ENCODE data around the gene PPP1R14C.

PPP1R14C gene

GRCh38 chr6:150159757-150160156, 16.9 kb downstream of the PPP1R14C start:
- Mint-ChIP-seq H3K9me3 (no peaks in the 10 kb centered on the region), H3K36me3 (ENCODE audit: insufficient read depth) (no peaks in the 10 kb centered on the region)

GRCh38 chr6:150163970-150164369, 21.1 kb downstream of the PPP1R14C start:
- Mint-ChIP-seq H3K4me3 (no peak overlapping the region), H3K27ac (ENCODE audit: low read depth) (no peak overlapping the region), H3K27me3 (peaks cover 12% of the 10 kb centered on the region), H3K4me1 (peaks cover 11% of the 10 kb centered on the region), H3K36me3 (ENCODE audit: insufficient read depth) (no peaks in the 10 kb centered on the region), H3K9me3 (no peaks in the 10 kb centered on the region)
- no peak for ATAC-seq (replicated peaks; ENCODE audit: extremely low read depth, poor library complexity, severe bottlenecking)
- DNase-seq (ENCODE audit: low spot score in 2 of 2): no peak

More at GRCh38 chr6:150159757-150160156, 16.9 kb downstream of the PPP1R14C start:
- Mint-ChIP-seq H3K27ac (ENCODE audit: low read depth) (no peak overlapping the region), H3K27me3 (peaks cover 12% of the 10 kb centered on the region), H3K4me1 (peaks cover 24% of the 10 kb centered on the region), H3K4me3 (no peak overlapping the region)
- DNase-seq (ENCODE audit: low spot score in 2 of 2) (no peak), ATAC-seq (replicated peaks; ENCODE audit: extremely low read depth, poor library complexity, severe bottlenecking) (no peak)

- ATAC-seq (replicated peaks; ENCODE audit: extremely low read depth, poor library complexity, severe bottlenecking): no peak
- no peak overlapping the region for H3K27ac Mint-ChIP-seq (ENCODE audit: low read depth)
- no peaks in the 10 kb centered on the region for H3K9me3 Mint-ChIP-seq
- peaks cover 10% of the 10 kb centered on the region for H3K4me1 Mint-ChIP-seq
- no peak overlapping the region for H3K4me3 Mint-ChIP-seq
- H3K27me3 Mint-ChIP-seq: peaks cover 12% of the 10 kb centered on the region
- no peak for DNase-seq (ENCODE audit: low spot score in 2 of 2)
- no peaks in the 10 kb centered on the region for H3K36me3 Mint-ChIP-seq (ENCODE audit: insufficient read depth)
Measured at GRCh38 chr6:150165020-150165702, 22.3 kb downstream of the PPP1R14C start.

GRCh38 chr6:150167479-150167873, 24.6 kb downstream of the PPP1R14C start:
- DNase-seq (ENCODE audit: low spot score in 2 of 2): no peak

GRCh38 chr6:150169181-150169580, 26.3 kb downstream of the PPP1R14C start:
- Mint-ChIP-seq H3K4me3 (no peak overlapping the region), H3K27me3 (no peaks in the 10 kb centered on the region), H3K36me3 (ENCODE audit: insufficient read depth) (no peaks in the 10 kb centered on the region), H3K4me1 (peaks cover 10% of the 10 kb centered on the region), H3K9me3 (no peaks in the 10 kb centered on the region), H3K27ac (ENCODE audit: low read depth) (no peak overlapping the region)
- DNase-seq (ENCODE audit: low spot score in 2 of 2) (no peak), ATAC-seq (replicated peaks; ENCODE audit: extremely low read depth, poor library complexity, severe bottlenecking) (no peak)

More at GRCh38 chr6:150167479-150167873, 24.6 kb downstream of the PPP1R14C start:
- ATAC-seq (replicated peaks; ENCODE audit: extremely low read depth, poor library complexity, severe bottlenecking): no peak
- Mint-ChIP-seq H3K4me1 (peaks cover 10% of the 10 kb centered on the region), H3K9me3 (no peaks in the 10 kb centered on the region), H3K27ac (ENCODE audit: low read depth) (no peak overlapping the region), H3K4me3 (no peak overlapping the region), H3K36me3 (ENCODE audit: insufficient read depth) (no peaks in the 10 kb centered on the region), H3K27me3 (peaks cover 6% of the 10 kb centered on the region)

- no peaks in the 10 kb centered on the region for H3K27me3 Mint-ChIP-seq
- DNase-seq (ENCODE audit: low spot score in 2 of 2): no peak
- no peak for ATAC-seq (replicated peaks; ENCODE audit: extremely low read depth, poor library complexity, severe bottlenecking)
- H3K9me3 Mint-ChIP-seq: no peaks in the 10 kb centered on the region
- no peak overlapping the region for H3K27ac Mint-ChIP-seq (ENCODE audit: low read depth)
- peaks cover 10% of the 10 kb centered on the region for H3K4me1 Mint-ChIP-seq
- no peaks in the 10 kb centered on the region for H3K36me3 Mint-ChIP-seq (ENCODE audit: insufficient read depth)
- no peak overlapping the region for H3K4me3 Mint-ChIP-seq
Measured at GRCh38 chr6:150169609-150170008, 26.8 kb downstream of the PPP1R14C start.

GRCh38 chr6:150172929-150173328, 30.1 kb downstream of the PPP1R14C start:
- Mint-ChIP-seq H3K9me3 (no peaks in the 10 kb centered on the region), H3K27me3 (no peaks in the 10 kb centered on the region), H3K4me1 (peaks cover 10% of the 10 kb centered on the region), H3K27ac (ENCODE audit: low read depth) (no peak overlapping the region), H3K4me3 (no peak overlapping the region), H3K36me3 (ENCODE audit: insufficient read depth) (no peaks in the 10 kb centered on the region)
- ATAC-seq (replicated peaks; ENCODE audit: extremely low read depth, poor library complexity, severe bottlenecking) (no peak), DNase-seq (ENCODE audit: low spot score in 2 of 2) (no peak)

- no peak for DNase-seq (ENCODE audit: low spot score in 2 of 2)
- Mint-ChIP-seq H3K36me3 (ENCODE audit: insufficient read depth) (no peaks in the 10 kb centered on the region), H3K4me1 (no peaks in the 10 kb centered on the region), H3K4me3 (no peak overlapping the region), H3K27me3 (no peaks in the 10 kb centered on the region), H3K9me3 (no peaks in the 10 kb centered on the region), H3K27ac (ENCODE audit: low read depth) (no peak overlapping the region)
- ATAC-seq (replicated peaks; ENCODE audit: extremely low read depth, poor library complexity, severe bottlenecking): no peak
Measured at GRCh38 chr6:150175586-150176151, 32.8 kb downstream of the PPP1R14C start.

GRCh38 chr6:150176152-150176551, 33.3 kb downstream of the PPP1R14C start:
- H3K4me3 Mint-ChIP-seq: no peak overlapping the region
- no peak overlapping the region for H3K27ac Mint-ChIP-seq (ENCODE audit: low read depth)
- DNase-seq (ENCODE audit: low spot score in 2 of 2): no peak
- no peaks in the 10 kb centered on the region for H3K27me3 Mint-ChIP-seq
- no peaks in the 10 kb centered on the region for H3K4me1 Mint-ChIP-seq
- no peaks in the 10 kb centered on the region for H3K36me3 Mint-ChIP-seq (ENCODE audit: insufficient read depth)
- no peak for ATAC-seq (replicated peaks; ENCODE audit: extremely low read depth, poor library complexity, severe bottlenecking)
- no peaks in the 10 kb centered on the region for H3K9me3 Mint-ChIP-seq

GRCh38 chr6:150176659-150177058, 33.8 kb downstream of the PPP1R14C start:
- no peaks in the 10 kb centered on the region for H3K9me3 Mint-ChIP-seq
- ATAC-seq (replicated peaks; ENCODE audit: extremely low read depth, poor library complexity, severe bottlenecking): no peak
- H3K27ac Mint-ChIP-seq (ENCODE audit: low read depth): no peak overlapping the region
- no peaks in the 10 kb centered on the region for H3K27me3 Mint-ChIP-seq
- no peaks in the 10 kb centered on the region for H3K4me1 Mint-ChIP-seq
- no peak for DNase-seq (ENCODE audit: low spot score in 2 of 2)
- no peak overlapping the region for H3K4me3 Mint-ChIP-seq
- H3K36me3 Mint-ChIP-seq (ENCODE audit: insufficient read depth): no peaks in the 10 kb centered on the region

GRCh38 chr6:150177259-150177951, 34.6 kb downstream of the PPP1R14C start:
- no peaks in the 10 kb centered on the region for H3K4me1 Mint-ChIP-seq
- H3K36me3 Mint-ChIP-seq (ENCODE audit: insufficient read depth): no peaks in the 10 kb centered on the region
- DNase-seq (ENCODE audit: low spot score in 2 of 2): no peak
- ATAC-seq (replicated peaks; ENCODE audit: extremely low read depth, poor library complexity, severe bottlenecking): no peak
- H3K27me3 Mint-ChIP-seq: no peaks in the 10 kb centered on the region
- H3K27ac Mint-ChIP-seq (ENCODE audit: low read depth): no peak overlapping the region
- no peaks in the 10 kb centered on the region for H3K9me3 Mint-ChIP-seq
- no peak overlapping the region for H3K4me3 Mint-ChIP-seq

GRCh38 chr6:150177952-150178520, 35.2 kb downstream of the PPP1R14C start:
- ATAC-seq (replicated peaks; ENCODE audit: extremely low read depth, poor library complexity, severe bottlenecking): no peak
- Mint-ChIP-seq H3K4me3 (no peak overlapping the region), H3K27ac (ENCODE audit: low read depth) (no peak overlapping the region), H3K9me3 (no peaks in the 10 kb centered on the region), H3K36me3 (ENCODE audit: insufficient read depth) (no peaks in the 10 kb centered on the region), H3K27me3 (no peaks in the 10 kb centered on the region), H3K4me1 (no peaks in the 10 kb centered on the region)
- DNase-seq (ENCODE audit: low spot score in 2 of 2): no peak

- Mint-ChIP-seq H3K36me3 (ENCODE audit: insufficient read depth) (no peaks in the 10 kb centered on the region), H3K27me3 (no peaks in the 10 kb centered on the region), H3K9me3 (no peaks in the 10 kb centered on the region), H3K27ac (ENCODE audit: low read depth) (no peak overlapping the region), H3K4me1 (no peaks in the 10 kb centered on the region), H3K4me3 (no peak overlapping the region)
- DNase-seq (ENCODE audit: low spot score in 2 of 2) (no peak), ATAC-seq (replicated peaks; ENCODE audit: extremely low read depth, poor library complexity, severe bottlenecking) (no peak)
Measured at GRCh38 chr6:150179030-150179429, 36.2 kb downstream of the PPP1R14C start.

Measured in central memory CD8-positive, alpha-beta T cell (primary cell).